Upper lobe of left lung (tissue), 6 donors: ENCODE measurements around the gene THEM5. TPM values are rescaled to one million over a fixed set of nuclear protein-coding genes. Genes with fewer than 3 reads are reported as not detected.

Experiments used
- ATAC-seq, 2 donors: fragments of 200-7000 bp; cut with Tn5 transposase; one replicate each; pipeline ENCODE4 v1.9.1; 2022; ENCODE audit warnings: mild to moderate bottlenecking in 2 of 2, moderate library complexity in 2 of 2; ENCODE audit not compliant: low FRiP score in 2 of 2
- DNase-seq, 2 donors: peaks; one replicate each; pipeline ENCODE4 v3.0.0-alpha.2; 2019 to 2020
- H3K27ac ChIP-seq, 4 donors: fragments of 200-600 bp; sonication (generic); one replicate each; pipeline ENCODE4 v1.5.1; 2016 to 2019
- H3K27me3 ChIP-seq, 4 donors: fragments of 200-600 bp; sonication (generic); one replicate each; pipeline ENCODE4 v1.5.1; 2017 to 2019
- H3K36me3 ChIP-seq, 4 donors: fragments of 200-600 bp; sonication (generic); one replicate each; pipeline ENCODE4 v1.5.1; 2016 to 2019
- H3K4me1 ChIP-seq, 4 donors: fragments of 200-600 bp; sonication (generic); one replicate each; pipeline ENCODE4 v1.5.1; 2018 to 2019
- H3K4me3 ChIP-seq, 4 donors: fragments of 200-600 bp; sonication (generic); one replicate each; pipeline ENCODE4 v1.5.1; 2017 to 2019; ENCODE audit warnings: mild to moderate bottlenecking in 2 of 4, moderate library complexity in 1 of 4
- H3K9me3 ChIP-seq, 4 donors: fragments of 200-600 bp; sonication (generic); one replicate each; pipeline ENCODE4 v1.5.1; 2018 to 2019
- CTCF ChIP-seq, 6 experiments: fragments of 450-650 bp in 4 of 6; fragments of 200-600 bp in 2 of 6; sonication (generic) in 2 of 6; IDR thresholded peaks; one replicate each; pipeline ENCODE4 v1.5.1; 2016 to 2019; ENCODE audit warnings: antibody characterized with exemption in 6 of 6
- EP300 ChIP-seq, 4 donors: sonication (generic); formaldehyde crosslinking; IDR thresholded peaks; one replicate each; pipeline ENCODE4 v1.5.1; 2017; ENCODE audit warnings: antibody characterized with exemption in 4 of 4, control low read depth in 2 of 4
- POLR2A ChIP-seq, 4 donors: fragments of 450-650 bp; IDR thresholded peaks; one replicate each; pipeline ENCODE4 v1.5.1; 2016 to 2017; ENCODE audit warnings: antibody characterized with exemption in 4 of 4, mild to moderate bottlenecking in 2 of 4
- POLR2AphosphoS5 ChIP-seq, 2 donors: sonication (generic); formaldehyde crosslinking; IDR thresholded peaks; one replicate each; pipeline ENCODE4 v1.5.1; 2017; ENCODE audit warnings: antibody characterized with exemption in 2 of 2
- WGBS, 2 donors: methylation state at CpG; one replicate each; pipeline ENCODE4 v1.1.5; 2017 to 2018; 5-methylcytosine and 5-hydroxymethylcytosine counted together
- total RNA-seq, 6 donors: library from RNA; depleted of rRNA in 4 of 6; stranded (reverse); fragments of >200 nt in 4 of 6; gene quantifications; one replicate each; pipeline versions ENCODE4 v1.1.0 to v1.2.1, GENCODE V29; 2016 to 2021
- donor health status: DM: no; HTN: no; CAD: no; lungs with moderate emphysema.
- donor health status: DM: no; HTN: yes; CAD: no; lungs with severe emphysema.

Gene THEM5
- total RNA-seq, 6 donors from 2014 or later = not detected

GRCh38 chr1:151814426-151814825, 39.1 kb downstream of the THEM5 start:
- Histone ChIP-seq H3K4me3 (no peak overlapping the region), H3K27me3 (no peaks in the 10 kb centered on the region), H3K9me3 (no peaks in the 10 kb centered on the region), H3K27ac (no peak overlapping the region), H3K36me3 (peaks cover 0 to 3% (median 0%) of the 10 kb centered on the region in 4 donors), H3K4me1 (no peaks in the 10 kb centered on the region)
- no peak for TF ChIP-seq CTCF (IDR thresholded peaks at IDR 0.05)
- no peak for TF ChIP-seq POLR2AphosphoS5 (IDR thresholded peaks at IDR 0.05)
- TF ChIP-seq EP300 (IDR thresholded peaks at IDR 0.05) = no peak
- TF ChIP-seq POLR2A (IDR thresholded peaks at IDR 0.05) = no peak
- WGBS, 2 donors = 87 to 90% methylated on average over 10 to 15 of the region's 15 CpGs
- ATAC-seq (no peak), DNase-seq (peak in 1 of 2 donors; percentile 65)

- DNase-seq (no peak), ATAC-seq (no peak)
- 85% methylated on average over 11 to 12 of the region's 12 CpGs for WGBS, 2 donors
- no peaks in the 10 kb centered on the region for H3K27me3 ChIP-seq
- no peaks in the 10 kb centered on the region for H3K9me3 ChIP-seq
- no peak overlapping the region for H3K4me3 ChIP-seq
- H3K36me3 ChIP-seq = peaks cover 0 to 3% (median 0%) of the 10 kb centered on the region in 4 donors
- H3K27ac ChIP-seq = no peak overlapping the region
- no peaks in the 10 kb centered on the region for H3K4me1 ChIP-seq
- TF ChIP-seq POLR2AphosphoS5 (IDR thresholded peaks at IDR 0.05) (no peak), CTCF (IDR thresholded peaks at IDR 0.05) (no peak), POLR2A (IDR thresholded peaks at IDR 0.05) (no peak), EP300 (IDR thresholded peaks at IDR 0.05) (no peak)
Observed at GRCh38 chr1:151813271-151813977, 40.1 kb downstream of the THEM5 start.

GRCh38 chr1:151811181-151811580, 42.3 kb downstream of the THEM5 start:
- DNase-seq = no peak

GRCh38 chr1:151809985-151810556, 43.4 kb downstream of the THEM5 start:
- Histone ChIP-seq H3K27ac (no peak overlapping the region), H3K36me3 (peaks cover 0 to 3% (median 0%) of the 10 kb centered on the region in 4 donors), H3K9me3 (no peaks in the 10 kb centered on the region), H3K4me1 (no peaks in the 10 kb centered on the region), H3K27me3 (no peaks in the 10 kb centered on the region), H3K4me3 (no peak overlapping the region)
- ATAC-seq = no peak
- DNase-seq = no peak
- 96 to 98% methylated on average over 1 of the region's 1 CpG for WGBS, 2 donors
- TF ChIP-seq EP300 (IDR thresholded peaks at IDR 0.05) (no peak), POLR2A (IDR thresholded peaks at IDR 0.05) (no peak), POLR2AphosphoS5 (IDR thresholded peaks at IDR 0.05) (no peak), CTCF (IDR thresholded peaks at IDR 0.05) (no peak)

More at GRCh38 chr1:151811181-151811580, 42.3 kb downstream of the THEM5 start:
- peak in 1 of 2 donors; percentile 44 for ATAC-seq
- Histone ChIP-seq H3K36me3 (peaks cover 0 to 3% (median 0%) of the 10 kb centered on the region in 4 donors), H3K4me3 (no peak overlapping the region), H3K4me1 (no peaks in the 10 kb centered on the region), H3K27ac (no peak overlapping the region), H3K27me3 (no peaks in the 10 kb centered on the region), H3K9me3 (no peaks in the 10 kb centered on the region)
- 90 to 95% methylated on average over 9 of the region's 9 CpGs for WGBS, 2 donors
- no peak for TF ChIP-seq POLR2A (IDR thresholded peaks at IDR 0.05)
- TF ChIP-seq POLR2AphosphoS5 (IDR thresholded peaks at IDR 0.05) = no peak
- TF ChIP-seq EP300 (IDR thresholded peaks at IDR 0.05) = no peak
- TF ChIP-seq CTCF (IDR thresholded peaks at IDR 0.05) = no peak
